IMR-90 (cell line): ENCODE data around the gene GEMIN2. TPM values are rescaled to one million over a fixed set of nuclear protein-coding genes. Genes with fewer than 3 reads are reported as not detected.
"Not testable (repeated sequence)": the region's sequence is repeated elsewhere in the genome, so short reads cannot be mapped to it uniquely, and the experiment has no call there.

ENCODE experiments used
- ATAC-seq: fragments of 200-7000 bp; cut with Tn5 transposase; 2 replicates; pipeline ENCODE4 v1.9.1; 2020; ENCODE audit warnings: low read depth, mild to moderate bottlenecking, moderate library complexity
- BruUV-seq: library from RNA; stranded (reverse); fragments of 400-500 nt; replicated peaks from 2 replicates; lab custom pipeline; 2021; lab: Mats Ljungman, UMichigan
- CTCF ChIA-PET: fragments of 300-600 bp; formaldehyde crosslinking; extraction: SDS; loops from one replicate; lab custom pipeline; 2021; ENCODE audit warnings: antibody characterized with exemption; lab: Yijun Ruan, JAX
- POLR2A ChIA-PET: fragments of 300-600 bp; sonication (Branson Sonifier 250); formaldehyde crosslinking; loops from one replicate; lab custom pipeline; 2022; ENCODE audit warnings: antibody characterized with exemption; ENCODE audit not compliant: unreplicated experiment; lab: Charles Lee
- DNase-seq: peaks from one replicate; pipeline ENCODE4 v3.0.0; 2013
- H2AFZ ChIP-seq: replicated peaks from 2 replicates; pipeline ENCODE3; 2013; ENCODE audit warnings: low read length, mild to moderate bottlenecking; ENCODE audit not compliant: poor library complexity
- H2AK5ac ChIP-seq: 2 replicates; pipeline ENCODE4 v1.6.1; 2013; ENCODE audit warnings: low read depth, low read length, inconsistent platforms
- H2AK9ac ChIP-seq: replicated peaks from 2 replicates; pipeline ENCODE3; 2013; ENCODE audit warnings: mild to moderate bottlenecking, low read depth, low read length, moderate library complexity; ENCODE audit not compliant: poor library complexity
- H2BK120ac ChIP-seq: 2 replicates; pipeline ENCODE4 v1.6.1; 2013; ENCODE audit warnings: low read depth, low read length, inconsistent platforms
- H2BK15ac ChIP-seq: 3 replicates; pipeline ENCODE4 v1.6.1; 2013; ENCODE audit warnings: low read depth, low read length, inconsistent platforms
- H2BK20ac ChIP-seq: 2 replicates; pipeline ENCODE4 v1.6.1; 2013; ENCODE audit warnings: low read depth, mild to moderate bottlenecking, inconsistent platforms, low read length, moderate library complexity
- H2BK5ac ChIP-seq: 2 replicates; pipeline ENCODE4 v1.6.1; 2013; ENCODE audit warnings: mild to moderate bottlenecking, low read depth, low read length, inconsistent platforms; ENCODE audit not compliant: poor library complexity, severe bottlenecking
- H3K14ac ChIP-seq: replicated peaks from 2 replicates; pipeline ENCODE4 v1.6.1; 2013; ENCODE audit warnings: low read depth, low read length, inconsistent platforms
- H3K18ac ChIP-seq: 2 replicates; pipeline ENCODE4 v1.6.1; 2013; ENCODE audit warnings: low read depth, low read length, control low read depth
- H3K23ac ChIP-seq: 2 replicates; pipeline ENCODE4 v1.6.1; 2013; ENCODE audit warnings: low read depth, low read length, inconsistent platforms
- H3K27ac ChIP-seq: 2 replicates; pipeline ENCODE4 v1.5.1; 2013; ENCODE audit warnings: mild to moderate bottlenecking, control low read depth, low read length; ENCODE audit not compliant: insufficient read depth
- H3K27me3 ChIP-seq: 2 replicates; pipeline ENCODE4 v1.6.1; 2013; ENCODE audit warnings: low read length; ENCODE audit not compliant: control insufficient read depth, insufficient read depth
- H3K36me3 ChIP-seq: 2 replicates; pipeline ENCODE4 v1.6.1; 2013; ENCODE audit warnings: low read length, mixed read lengths; ENCODE audit not compliant: control insufficient read depth, insufficient read depth
- H3K4ac ChIP-seq: 2 replicates; pipeline ENCODE4 v1.6.1; 2013; ENCODE audit warnings: low read depth, low read length, inconsistent platforms
- H3K4me1 ChIP-seq: 2 replicates; pipeline ENCODE4 v1.6.1; 2013; ENCODE audit warnings: low read length, mixed read lengths; ENCODE audit not compliant: control insufficient read depth, insufficient read depth
- H3K4me2 ChIP-seq: 2 replicates; pipeline ENCODE4 v1.6.1; 2013; ENCODE audit warnings: low read depth, mild to moderate bottlenecking, control low read depth, low read length, moderate library complexity
- H3K4me3 ChIP-seq: 2 replicates; pipeline ENCODE4 v1.5.1; 2013; ENCODE audit warnings: low read depth, mild to moderate bottlenecking, control low read depth, low read length, moderate library complexity; ENCODE audit not compliant: insufficient read depth
- H3K56ac ChIP-seq: 2 replicates; pipeline ENCODE4 v1.6.1; 2013; ENCODE audit warnings: low read length, inconsistent platforms; ENCODE audit not compliant: insufficient read depth; ENCODE audit errors: extremely low read depth
- H3K79me1 ChIP-seq, 2 experiments: 2 replicates each; pipeline ENCODE4 v1.6.1; 2013; ENCODE audit warnings: low read length in 2 of 2, inconsistent platforms in 1 of 2, low read depth in 1 of 2
- H3K9ac ChIP-seq: 2 replicates; pipeline ENCODE4 v1.6.1; 2013; ENCODE audit warnings: low read depth, low read length, control low read depth
- H3K9me1 ChIP-seq: 2 replicates; pipeline ENCODE4 v1.6.1; 2013; ENCODE audit warnings: low read length, inconsistent platforms; ENCODE audit not compliant: insufficient read depth
- H3K9me3 ChIP-seq: 2 replicates; pipeline ENCODE4 v1.6.1; 2013; ENCODE audit warnings: low read length; ENCODE audit not compliant: control insufficient read depth, insufficient read depth
- H4K20me1 ChIP-seq: 2 replicates; pipeline ENCODE4 v1.6.1; 2013; ENCODE audit warnings: low read length, inconsistent platforms; ENCODE audit not compliant: insufficient read depth
- H4K5ac ChIP-seq: 2 replicates; pipeline ENCODE4 v1.6.1; 2013; ENCODE audit warnings: mild to moderate bottlenecking, low read depth, low read length, control low read depth
- H4K8ac ChIP-seq, 2 experiments: 2 replicates each; pipeline ENCODE4 v1.6.1; 2013; ENCODE audit warnings: low read depth in 2 of 2, low read length in 2 of 2, control low read depth in 1 of 2, inconsistent platforms in 1 of 2
- H4K91ac ChIP-seq: 2 replicates; pipeline ENCODE4 v1.6.1; 2013; ENCODE audit warnings: low read depth, low read length, inconsistent platforms; ENCODE audit not compliant: insufficient read depth
- WGBS, 2 experiments: methylation state at CpG; one replicate each; pipeline versions ENCODE4 v1.1.5 to v1.1.7; 2013; ENCODE audit warnings: missing lambda C conversion rate in 2 of 2; ENCODE audit not compliant: insufficient read length in 1 of 2; ENCODE audit errors: extremely low coverage in 2 of 2; 5-methylcytosine and 5-hydroxymethylcytosine counted together
- dilution Hi-C: fragments of 300-500 bp; cut with HindIII; formaldehyde crosslinking; loops from one replicate; pipeline ENCODE4 v1.14.3; 2018; ENCODE audit warnings: low sequenced_read_pairs; ENCODE audit not compliant: unreplicated experiment
- in situ Hi-C: fragments of 300-500 bp; cut with MboI; formaldehyde crosslinking; loops from 3 replicates; pipeline ENCODE4 v1.14.3; 2019; ENCODE audit warnings: low sequenced_read_pairs, inconsistent platforms, mixed read lengths
- intact Hi-C: fragments of 100-400 bp; cut with micrococcal nuclease; formaldehyde crosslinking; loops from 2 replicates; pipeline ENCODE4 v1.10.0; 2022
- polyA plus RNA-seq, 3 experiments: library from polyadenylated mRNA; depleted of rRNA; stranded (reverse); fragments of >200 nt; gene quantifications; 2 replicates each; pipeline ENCODE4 v1.2.3, GENCODE V29; 2012; ENCODE audit warnings: low replicate concordance in 1 of 3
- total RNA-seq: library from RNA; depleted of rRNA; stranded (reverse); fragments of >200 nt; gene quantifications from 2 replicates; pipeline ENCODE4 v1.2.3, GENCODE V29; 2012

GEMIN2 gene
- total and polyA plus RNA-seq, 2 of the 4 experiments (the other 2 are of a cell fraction) = 10.6 to 11.2 TPM

GRCh38 chr14:39069169-39069805, 44.8 kb upstream of the GEMIN2 start:
- in situ Hi-C loops, H3K9me1 ChIP-seq, H2BK5ac ChIP-seq, ATAC-seq, H2BK20ac ChIP-seq, CTCF ChIA-PET, H3K56ac ChIP-seq, H3K4me1 ChIP-seq, DNase-seq, H2BK120ac ChIP-seq, H4K5ac ChIP-seq, H3K4me3 ChIP-seq, dilution Hi-C loops, H3K9me3 ChIP-seq, H3K27ac ChIP-seq, POLR2A ChIA-PET, H2AK9ac ChIP-seq, intact Hi-C loops, H3K23ac ChIP-seq, H2AFZ ChIP-seq, H3K4ac ChIP-seq, H3K14ac ChIP-seq, H3K4me2 ChIP-seq, BruUV-seq, H2AK5ac ChIP-seq, H3K9ac ChIP-seq, H4K91ac ChIP-seq, H3K18ac ChIP-seq, H2BK15ac ChIP-seq, H4K8ac ChIP-seq, H3K27me3 ChIP-seq: not testable (repeated sequence)
- WGBS, 2 experiments = 100% methylated on average over 2 of the region's 7 CpGs; no CpG with 5 or more reads in 1 of the 2 experiments
- Histone ChIP-seq H3K36me3 (peaks cover 38% of the 10 kb centered on the region), H3K79me1 (peaks cover 15 to 30% of the 10 kb centered on the region in 2 experiments), H4K20me1 (peaks cover 11% of the 10 kb centered on the region; the same call in 1 of the 2 replicates)
